Heart left ventricle (tissue), 13 donors: Measurements from ENCODE around the gene PCDHB7.
"Not testable (repeated sequence)": the region's sequence is repeated elsewhere in the genome, so short reads cannot be mapped to it uniquely, and the experiment has no call there.

ENCODE experiments used
- CTCF ChIP-seq, 12 donors: fragments of 200-600 bp; sonication (generic) in 4 of 12; IDR thresholded peaks; one replicate each; pipeline versions ENCODE4 v1.5.0 to v1.8.0; 2018 to 2022; ENCODE audit warnings: antibody characterized with exemption in 12 of 12, mild to moderate bottlenecking in 5 of 12
- POLR2A ChIP-seq, 2 donors: fragments of 450-650 bp; IDR thresholded peaks; one replicate each; pipeline ENCODE4 v1.6.1; 2017; ENCODE audit warnings: antibody characterized with exemption in 2 of 2, mild to moderate bottlenecking in 2 of 2, moderate library complexity in 2 of 2
- donor health status: ischemic (EF 13 %, LVEDD 7.1; RV severe dilation, severe dysfunction).
- donor health status: DM: no; HTN: yes; CAD: no.
- donor health status: DM: no; HTN: no; CAD: no.
- donor health status: ischemic (EF 25% LVEDD 6.9; RV normal size, moderate dysfunction).
- donor health status: ischemic (EF 25% LVEDD 5.7; RV mildly dilated, moderate dysfunction).
- donor health status: ischemic (EF 35%, LVEDD 5.7; RV mildly dilated, moderate dysfunction).
- donor health status: nonischemic (EF 11% LVEDD 7.7; RV severe dilation, severe dysfunction).
- donor health status: DM: yes; HTN: yes; CAD: no.
- donor health status: PGD.
- donor health status: ischemic (EF 29% LVEDD 5.4; RV normal size, mild dysfunction).
- donor health status: nonischemic (EF 23%, LVEDD 6.1; RV moderate dilation, normal function).

GRCh38 chr5:141189131-141189530, 16.7 kb downstream of the PCDHB7 start:
- TF ChIP-seq CTCF, POLR2A (IDR thresholded peaks at IDR 0.05): not testable (repeated sequence)
